Vagina (tissue), 2 donors: ENCODE measurements around the gene CNEP1R1. TPM values are rescaled to one million over a fixed set of nuclear protein-coding genes. Genes with fewer than 3 reads are reported as not detected.
A peak's percentile ranks its signal among the peaks of the same experiment; 100 is the strongest.

Experiments used
- DNase-seq, 2 donors: peaks; one replicate each; pipeline ENCODE4 v3.0.0-alpha.2; 2017; ENCODE audit errors: extremely low spot score in 2 of 2
- H3K27ac ChIP-seq: fragments of 200-600 bp; sonication (generic); one replicate; pipeline ENCODE4 v1.5.1; 2019
- H3K27me3 ChIP-seq: fragments of 200-600 bp; sonication (generic); one replicate; pipeline ENCODE4 v1.5.1; 2019
- H3K36me3 ChIP-seq, 2 donors: fragments of 200-600 bp; sonication (generic); one replicate each; pipeline ENCODE4 v1.5.1; 2017 to 2019
- H3K4me1 ChIP-seq: fragments of 200-600 bp; sonication (generic); one replicate; pipeline ENCODE4 v1.5.1; 2019
- H3K4me3 ChIP-seq, 2 donors: fragments of 200-600 bp; sonication (generic); 1 replicate in 1 of 2; 2 replicates in 1 of 2; pipeline ENCODE4 v1.5.1; 2016 to 2019
- H3K9me3 ChIP-seq: fragments of 200-600 bp; sonication (generic); one replicate; pipeline ENCODE4 v1.5.1; 2019
- CTCF ChIP-seq, 3 experiments: fragments of 450-650 bp in 2 of 3; fragments of 200-600 bp in 1 of 3; sonication (generic) in 1 of 3; IDR thresholded peaks; one replicate each; pipeline ENCODE4 v1.5.1; 2017 to 2019; ENCODE audit warnings: antibody characterized with exemption in 3 of 3, mild to moderate bottlenecking in 2 of 3, moderate library complexity in 2 of 3
- POLR2A ChIP-seq, 2 donors: fragments of 450-650 bp; IDR thresholded peaks; one replicate each; pipeline ENCODE4 v1.6.1; 2017; ENCODE audit warnings: antibody characterized with exemption in 2 of 2, mild to moderate bottlenecking in 2 of 2, moderate library complexity in 2 of 2
- POLR2AphosphoS5 ChIP-seq, 2 donors: sonication (generic); formaldehyde crosslinking; IDR thresholded peaks; one replicate each; pipeline ENCODE4 v1.9.0; 2017; ENCODE audit warnings: antibody characterized with exemption in 2 of 2, mild to moderate bottlenecking in 2 of 2, low read depth in 1 of 2; ENCODE audit not compliant: insufficient read depth in 1 of 2
- intact Hi-C: fragments of 100-400 bp; cut with DNase I; formaldehyde crosslinking; loops from one replicate; pipeline ENCODE4 v1.15.1; 2023
- total RNA-seq: library from RNA; depleted of rRNA; stranded (reverse); fragments of >200 nt; gene quantifications from one replicate; pipeline ENCODE4 v1.2.3, GENCODE V29; 2016

Gene CNEP1R1
- total RNA-seq, 1 donor from 2014 or later, result 20.4 TPM

GRCh38 chr16:50061326-50061725, 36.3 kb downstream of the CNEP1R1 start:
- H3K9me3 ChIP-seq, result no peaks in the 10 kb centered on the region
- no peak overlapping the region for H3K4me3 ChIP-seq
- no peak for TF ChIP-seq POLR2A (IDR thresholded peaks at IDR 0.05)
- no peak for TF ChIP-seq POLR2AphosphoS5 (IDR thresholded peaks at IDR 0.05; ENCODE audit: insufficient read depth in 1 of 2, low read depth in 1 of 2)
- no peak for TF ChIP-seq CTCF (IDR thresholded peaks at IDR 0.05)
- no peaks in the 10 kb centered on the region for H3K27me3 ChIP-seq
- intact Hi-C loops, result no loop called here
- no peaks in the 10 kb centered on the region for H3K36me3 ChIP-seq
- H3K27ac ChIP-seq, result no peak overlapping the region
- no peaks in the 10 kb centered on the region for H3K4me1 ChIP-seq
- no peak for DNase-seq

GRCh38 chr16:50065241-50065623, 40.2 kb downstream of the CNEP1R1 start:
- TF ChIP-seq POLR2A (IDR thresholded peaks at IDR 0.05) (no peak), CTCF (IDR thresholded peaks at IDR 0.05) (no peak), POLR2AphosphoS5 (IDR thresholded peaks at IDR 0.05; ENCODE audit: insufficient read depth in 1 of 2, low read depth in 1 of 2) (no peak)
- Histone ChIP-seq H3K36me3 (peaks cover 0 to 9% of the 10 kb centered on the region in 2 donors), H3K27me3 (no peaks in the 10 kb centered on the region), H3K4me1 (peaks cover 18% of the 10 kb centered on the region), H3K27ac (peak overlapping the region; percentile 95), H3K4me3 (peak overlapping the region; percentile 77 to 81), H3K9me3 (no peaks in the 10 kb centered on the region)
- no peak for DNase-seq
- intact Hi-C loops, result no loop called here

- Histone ChIP-seq H3K4me3 (peak within 1 kb of the TSS; percentile 77 to 81), H3K27ac (peak within 1 kb of the TSS; percentile 95), H3K27me3 (no peaks in the 10 kb centered on the region), H3K36me3 (peaks cover 0 to 15% of the 10 kb centered on the region in 2 donors), H3K4me1 (peaks cover 18% of the 10 kb centered on the region), H3K9me3 (no peaks in the 10 kb centered on the region)
- TF ChIP-seq CTCF (IDR thresholded peaks at IDR 0.05), result no peak
- peak in 1 of 2 donors; percentile 29 for TF ChIP-seq POLR2A (IDR thresholded peaks at IDR 0.05)
- TF ChIP-seq POLR2AphosphoS5 (IDR thresholded peaks at IDR 0.05; ENCODE audit: insufficient read depth in 1 of 2, low read depth in 1 of 2), result peak in 1 of 2 donors; percentile 80
- intact Hi-C loops, result no loop called here
- DNase-seq, result peak in 1 of 2 donors; percentile 93
Observed at GRCh38 chr16:50065624-50066481, 40.8 kb downstream of the CNEP1R1 start, which contains the start of gene HEATR3. Gene HEATR3 (plus strand): TSS chr16:50065970. CDS start chr16:50066132, 162 bp downstream.

- Histone ChIP-seq H3K4me3 (peak overlapping the region; percentile 77 to 81), H3K27ac (peak overlapping the region; percentile 95), H3K9me3 (no peaks in the 10 kb centered on the region), H3K36me3 (peaks cover 0 to 17% of the 10 kb centered on the region in 2 donors), H3K4me1 (peaks cover 18% of the 10 kb centered on the region), H3K27me3 (no peaks in the 10 kb centered on the region)
- TF ChIP-seq POLR2AphosphoS5 (IDR thresholded peaks at IDR 0.05; ENCODE audit: insufficient read depth in 1 of 2, low read depth in 1 of 2) (no peak), CTCF (IDR thresholded peaks at IDR 0.05) (no peak), POLR2A (IDR thresholded peaks at IDR 0.05) (no peak)
- no peak for DNase-seq
- intact Hi-C loops, result no loop called here
Observed at GRCh38 chr16:50066482-50067289, 41.7 kb downstream of the CNEP1R1 start.
